IPS-18a (cell line): Measurements from ENCODE around the gene PCK2.
A peak's percentile ranks its signal among the peaks of the same experiment; 100 is the strongest.
"Not testable (repeated sequence)": the region's sequence is repeated elsewhere in the genome, so short reads cannot be mapped to it uniquely, and the experiment has no call there.

Source experiments
- H3K27ac ChIP-seq: one replicate; pipeline ENCODE4 v1.5.1; 2013; ENCODE audit warnings: low read length
- H3K27me3 ChIP-seq: one replicate; pipeline ENCODE4 v1.6.1; 2013; ENCODE audit warnings: mild to moderate bottlenecking, low read length; ENCODE audit not compliant: control insufficient read depth, insufficient read depth
- H3K36me3 ChIP-seq: one replicate; pipeline ENCODE4 v1.6.1; 2013; ENCODE audit warnings: low read depth, low read length; ENCODE audit not compliant: control insufficient read depth
- H3K4me1 ChIP-seq: one replicate; pipeline ENCODE4 v1.6.1; 2013; ENCODE audit warnings: low read depth, low read length; ENCODE audit not compliant: control insufficient read depth
- H3K4me3 ChIP-seq: one replicate; pipeline ENCODE4 v1.5.1; 2013; ENCODE audit warnings: low read length
- H3K9ac ChIP-seq: one replicate; pipeline ENCODE4 v1.6.1; 2013; ENCODE audit warnings: mild to moderate bottlenecking, low read length, moderate library complexity
- H3K9me3 ChIP-seq: one replicate; pipeline ENCODE4 v1.6.1; 2013; ENCODE audit warnings: low read depth, low read length; ENCODE audit not compliant: control insufficient read depth

PCK2 gene

DNA sequence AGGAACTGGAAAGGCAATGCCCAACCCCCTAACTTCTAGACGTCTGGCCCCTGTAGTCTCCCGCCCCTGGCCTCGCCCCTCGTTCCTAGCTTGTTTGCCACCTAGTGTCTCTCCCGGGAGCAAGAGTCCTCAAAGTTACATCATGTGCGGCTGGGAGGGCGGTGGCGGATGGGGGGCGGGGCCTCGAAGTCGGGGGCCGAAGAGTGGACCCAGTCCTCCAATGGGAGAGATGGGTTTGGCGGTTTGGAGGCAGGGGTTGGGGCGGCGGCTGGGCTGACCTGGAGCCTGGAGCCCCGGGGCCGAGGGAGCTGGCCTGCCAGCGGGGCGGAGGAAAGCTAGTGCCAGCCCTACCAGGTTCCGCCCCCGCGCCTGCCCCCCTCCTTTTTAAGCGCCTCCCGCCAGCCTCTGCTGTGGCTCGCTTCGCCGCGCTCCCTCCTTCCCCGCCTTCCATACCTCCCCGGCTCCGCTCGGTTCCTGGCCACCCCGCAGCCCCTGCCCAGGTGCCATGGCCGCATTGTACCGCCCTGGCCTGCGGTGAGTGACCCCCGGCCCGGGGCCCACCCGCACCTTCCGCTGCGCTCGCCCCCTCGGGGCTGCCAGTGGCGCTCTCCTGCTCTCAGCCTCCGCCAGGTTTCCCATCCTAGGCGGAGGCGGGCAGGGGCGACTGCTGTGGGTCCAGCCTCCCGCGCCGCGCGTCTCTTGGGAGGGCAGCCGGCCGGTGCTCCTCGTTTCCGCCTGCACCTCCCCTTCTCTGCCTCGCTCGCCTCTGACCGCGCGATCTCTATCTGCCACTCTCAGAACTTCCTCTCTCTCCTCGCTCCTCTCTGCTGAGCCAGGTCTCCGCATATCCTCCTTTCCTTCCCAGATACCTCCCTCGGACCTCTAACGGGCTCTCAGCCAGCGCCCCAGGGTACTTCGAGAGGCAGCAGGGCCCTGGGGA lies at the start of gene PCK2:
Gene PCK2, plus strand, starts transcription at position 411 of the 940 bp plus-strand sequence. Its CDS starts 95 bp downstream, at position 506.
- Histone ChIP-seq H3K9ac (peak within 1 kb of the TSS; percentile 95), H3K4me1 (peaks cover 11% of the 10 kb centered on the region), H3K4me3 (peak within 1 kb of the TSS; percentile 88), H3K9me3 (no peaks in the 10 kb centered on the region), H3K36me3 (peaks cover 13% of the 10 kb centered on the region), H3K27ac (peak within 1 kb of the TSS; percentile 31), H3K27me3 (no peaks in the 10 kb centered on the region)

DNA sequence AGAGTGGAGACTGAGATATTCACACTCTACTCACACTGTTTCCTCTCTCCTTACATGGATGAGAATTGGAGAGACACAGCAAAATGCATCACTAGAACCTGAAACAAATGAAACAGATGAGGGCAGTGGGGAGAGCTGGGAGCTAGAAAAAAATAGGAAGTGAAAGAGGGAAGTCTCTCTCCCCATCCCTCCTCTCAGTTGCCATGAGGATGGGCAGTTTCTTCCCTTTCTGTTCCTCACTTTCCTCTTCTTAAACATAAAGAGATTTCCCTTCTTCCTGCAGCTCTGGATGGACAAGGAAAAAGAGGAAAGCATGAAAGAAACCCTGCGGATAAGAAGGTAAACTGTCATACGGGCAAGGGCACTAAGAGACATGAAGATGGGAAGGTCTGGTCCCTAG lies 45.1 kb upstream of the PCK2 start:
- H3K9me3 ChIP-seq, H3K4me3 ChIP-seq, H3K4me1 ChIP-seq, H3K27ac ChIP-seq, H3K36me3 ChIP-seq, H3K27me3 ChIP-seq, H3K9ac ChIP-seq: not testable (repeated sequence)

- not testable (repeated sequence) for H3K36me3 ChIP-seq, H3K9me3 ChIP-seq, H3K9ac ChIP-seq, H3K27ac ChIP-seq, H3K4me1 ChIP-seq, H3K27me3 ChIP-seq
- peak overlapping the region; percentile 74 for H3K4me3 ChIP-seq
These were observed 43.4 kb upstream of the PCK2 start for GRCh38 chr14:24050753-24051152.

GRCh38 chr14:24051176-24051788 lies 42.8 kb upstream of the PCK2 start:
- Histone ChIP-seq H3K27me3 (no peaks in the 10 kb centered on the region), H3K36me3 (no peaks in the 10 kb centered on the region), H3K4me3 (peak overlapping the region; percentile 74), H3K4me1 (peaks cover 8% of the 10 kb centered on the region), H3K9me3 (no peaks in the 10 kb centered on the region), H3K27ac (no peak overlapping the region), H3K9ac (peak overlapping the region; percentile 61)

- Histone ChIP-seq H3K36me3 (no peaks in the 10 kb centered on the region), H3K27ac (no peak within 1 kb of the TSS), H3K9me3 (no peaks in the 10 kb centered on the region), H3K9ac (peak within 1 kb of the TSS; percentile 61), H3K4me1 (peaks cover 8% of the 10 kb centered on the region), H3K27me3 (no peaks in the 10 kb centered on the region), H3K4me3 (peak within 1 kb of the TSS; percentile 74)
These were observed 42.1 kb upstream of the PCK2 start, which contains the start of gene CARMIL3 for GRCh38 chr14:24051789-24052655. CARMIL3 (plus strand) TSS chr14:24052009; CDS start chr14:24052154, 145 bp downstream.

GRCh38 chr14:24052656-24053547 lies 41.2 kb upstream of the PCK2 start:
- peak overlapping the region; percentile 74 for H3K4me3 ChIP-seq
- no peaks in the 10 kb centered on the region for H3K36me3 ChIP-seq
- no peaks in the 10 kb centered on the region for H3K27me3 ChIP-seq
- H3K27ac ChIP-seq = no peak overlapping the region
- H3K4me1 ChIP-seq = peaks cover 8% of the 10 kb centered on the region
- no peaks in the 10 kb centered on the region for H3K9me3 ChIP-seq
- H3K9ac ChIP-seq = no peak overlapping the region

- Histone ChIP-seq H3K4me1 (peaks cover 8% of the 10 kb centered on the region), H3K4me3 (no peak overlapping the region)
These were observed 40.4 kb upstream of the PCK2 start for GRCh38 chr14:24053548-24054323.

DNA sequence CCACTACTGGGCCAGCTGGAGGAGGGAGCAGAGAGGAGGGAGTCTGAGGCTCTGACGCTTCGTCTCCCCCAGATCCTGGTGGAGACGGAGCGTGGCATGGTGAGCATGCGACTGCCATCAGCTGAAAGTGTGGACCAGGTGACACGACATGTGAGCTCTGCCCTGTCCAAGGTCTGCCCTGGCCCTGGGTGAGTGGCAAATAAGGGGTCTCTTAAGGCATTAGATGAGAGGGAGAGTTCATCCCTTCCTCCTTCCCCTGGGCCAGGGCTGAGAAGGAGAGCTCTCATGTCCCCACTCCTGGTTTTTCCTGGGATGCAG lies 39.8 kb upstream of the PCK2 start:
- Histone ChIP-seq H3K4me1 (peaks cover 8% of the 10 kb centered on the region), H3K27ac (no peak overlapping the region), H3K9ac (no peak overlapping the region), H3K4me3 (no peak overlapping the region), H3K36me3 (no peaks in the 10 kb centered on the region), H3K27me3 (no peaks in the 10 kb centered on the region), H3K9me3 (no peaks in the 10 kb centered on the region)

More at GRCh38 chr14:24053548-24054323, 40.4 kb upstream of the PCK2 start:
- Histone ChIP-seq H3K27me3 (no peaks in the 10 kb centered on the region), H3K27ac (no peak overlapping the region), H3K36me3 (no peaks in the 10 kb centered on the region), H3K9ac (no peak overlapping the region), H3K9me3 (no peaks in the 10 kb centered on the region)

DNA sequence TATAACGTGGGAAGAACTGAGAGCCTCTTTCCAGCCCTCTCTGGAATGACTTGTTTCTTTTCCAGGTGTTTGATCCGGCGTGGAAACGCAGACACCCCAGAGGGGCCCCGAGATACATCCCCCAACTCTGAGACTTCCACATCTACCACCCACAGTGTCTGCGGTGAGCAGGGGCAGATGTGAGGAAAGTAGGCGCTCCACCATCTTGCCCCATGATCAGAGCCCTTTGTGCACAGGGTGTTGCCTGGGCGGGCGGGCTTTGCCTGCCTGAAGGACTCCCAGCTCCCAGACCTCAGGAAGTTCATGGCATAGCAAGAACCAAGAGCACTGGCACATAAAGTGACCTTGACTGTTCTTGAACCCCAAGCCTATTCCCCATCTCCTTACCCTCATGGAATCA lies 39.5 kb upstream of the PCK2 start:
- Histone ChIP-seq H3K27me3 (no peaks in the 10 kb centered on the region), H3K4me3 (no peak overlapping the region), H3K36me3 (no peaks in the 10 kb centered on the region), H3K9me3 (no peaks in the 10 kb centered on the region), H3K27ac (no peak overlapping the region), H3K9ac (no peak overlapping the region), H3K4me1 (peaks cover 8% of the 10 kb centered on the region)
